Posterior vena cava (tissue), 2 donors: ENCODE results near the gene AOPEP. TPM values are rescaled to one million over a fixed set of nuclear protein-coding genes. Genes with fewer than 3 reads are reported as not detected.

Experiments used
- DNase-seq: peaks from one replicate; pipeline ENCODE4 v3.0.0-alpha.2; 2020; ENCODE audit warnings: low spot score
- intact Hi-C, 2 donors: fragments of 100-400 bp; cut with DNase I; formaldehyde crosslinking; loops; one replicate each; pipeline versions ENCODE4 v1.14.1 to v1.14.2; 2022 to 2023
- total RNA-seq, 2 donors: library from RNA; stranded (reverse); fragmentation: NEBNext Ultra II Directional; extraction: Animal tissue kit (Norgen Biotek cat#: 25700); gene quantifications; one replicate each; pipeline ENCODE4 v1.2.1, GENCODE V29; 2021
- donor health status: DM: yes; HTN: yes; CAD: no.
- donor health status: DM: yes; HTN: yes; CAD: no.

Gene AOPEP
- total RNA-seq, 2 donors from 2014 or later = 124 to 138 TPM

GRCh38 chr9:95080961-95081647 is 354.6 kb downstream of the AOPEP start:
- intact Hi-C loops = no loop called here
- DNase-seq = peak; percentile 48

GRCh38 chr9:95081998-95082397 is 355.5 kb downstream of the AOPEP start:
- DNase-seq = peak; percentile 71
- intact Hi-C loops = no loop called here

GRCh38 chr9:95082401-95083084 is 356.0 kb downstream of the AOPEP start:
- peak; percentile 76 for DNase-seq
- intact Hi-C loops = no loop called here

- peak; percentile 59 for DNase-seq
- intact Hi-C loops = no loop called here
Observed at GRCh38 chr9:95083086-95083768, 356.7 kb downstream of the AOPEP start.

- DNase-seq = peak; percentile 78
- intact Hi-C loops = no loop called here
Observed at GRCh38 chr9:95084254-95084934, 357.9 kb downstream of the AOPEP start.

GRCh38 chr9:95085036-95085770 is 358.7 kb downstream of the AOPEP start:
- intact Hi-C loops = no loop called here
- peak; percentile 67 for DNase-seq

- DNase-seq = peak; percentile 73
- intact Hi-C loops = no loop called here
Observed at GRCh38 chr9:95085861-95086563, 359.5 kb downstream of the AOPEP start.

GRCh38 chr9:95086564-95086955 is 360.1 kb downstream of the AOPEP start:
- intact Hi-C loops = no loop called here
- DNase-seq = no peak

- peak; percentile 75 for DNase-seq
- intact Hi-C loops = no loop called here
Observed at GRCh38 chr9:95087659-95088242, 361.3 kb downstream of the AOPEP start.

GRCh38 chr9:95088421-95089161 is 362.1 kb downstream of the AOPEP start:
- DNase-seq = peak; percentile 84
- intact Hi-C loops = no loop called here

- peak; percentile 69 for DNase-seq
Observed at GRCh38 chr9:95089257-95090022, 362.9 kb downstream of the AOPEP start.

GRCh38 chr9:95090023-95090791 is 363.7 kb downstream of the AOPEP start:
- peak; percentile 83 for DNase-seq
- intact Hi-C loops = no loop called here

More at GRCh38 chr9:95089257-95090022, 362.9 kb downstream of the AOPEP start:
- intact Hi-C loops = no loop called here

- DNase-seq = peak; percentile 73
Observed at GRCh38 chr9:95090871-95091577, 364.5 kb downstream of the AOPEP start.

GRCh38 chr9:95091601-95092261 is 365.2 kb downstream of the AOPEP start:
- peak; percentile 80 for DNase-seq
- intact Hi-C loops = no loop called here

More at GRCh38 chr9:95090871-95091577, 364.5 kb downstream of the AOPEP start:
- intact Hi-C loops = no loop called here
